Measurements from ENCODE around the gene PPP1CC.

PPP1CC gene

GRCh38 chr12:110721570-110721969, 21.1 kb downstream of the PPP1CC start:
- DNase-seq, result no peak

GRCh38 chr12:110720516-110720915, 22.2 kb downstream of the PPP1CC start:
- no peak for DNase-seq

- no peak for DNase-seq
Measured at GRCh38 chr12:110718222-110718908, 24.3 kb downstream of the PPP1CC start.

GRCh38 chr12:110717037-110717436, 25.7 kb downstream of the PPP1CC start:
- DNase-seq, result no peak

- no peak for DNase-seq
Measured at GRCh38 chr12:110708917-110709316, 33.8 kb downstream of the PPP1CC start.

GRCh38 chr12:110705309-110705708, 37.4 kb downstream of the PPP1CC start:
- no peak for DNase-seq

GRCh38 chr12:110704750-110705149, 37.9 kb downstream of the PPP1CC start:
- no peak for DNase-seq

- DNase-seq, result no peak
Measured at GRCh38 chr12:110704231-110704630, 38.5 kb downstream of the PPP1CC start.

GRCh38 chr12:110702081-110702480, 40.6 kb downstream of the PPP1CC start:
- DNase-seq, result no peak

- no peak for DNase-seq
Measured at GRCh38 chr12:110699591-110700445, 42.9 kb downstream of the PPP1CC start.

- DNase-seq, result peak; percentile 73
Measured at GRCh38 chr12:110698171-110698902, 44.4 kb downstream of the PPP1CC start.

- DNase-seq, result no peak
Measured at GRCh38 chr12:110697236-110697635, 45.5 kb downstream of the PPP1CC start.

GRCh38 chr12:110696283-110696682, 46.4 kb downstream of the PPP1CC start:
- DNase-seq, result no peak

- DNase-seq, result no peak
Measured at GRCh38 chr12:110694330-110694901, 48.3 kb downstream of the PPP1CC start.

- no peak for DNase-seq
Measured at GRCh38 chr12:110693731-110694130, 49.0 kb downstream of the PPP1CC start.

GRCh38 chr12:110690127-110690430, 52.6 kb downstream of the PPP1CC start:
- no peak for DNase-seq

- DNase-seq, result peak; percentile 40
Measured at GRCh38 chr12:110689281-110690126, 53.2 kb downstream of the PPP1CC start.

GRCh38 chr12:110688446-110689280, 54.0 kb downstream of the PPP1CC start, which contains the start of gene HVCN1:
HVCN1 (minus strand) TSS chr12:110689115; CDS start chr12:110683245, 5,870 bp downstream.
- DNase-seq, result no peak

GRCh38 chr12:110687396-110688169, 55.1 kb downstream of the PPP1CC start:
- DNase-seq, result no peak

GRCh38 chr12:110686294-110686903, 56.3 kb downstream of the PPP1CC start:
- DNase-seq, result no peak
